Breast epithelium (tissue), 4 donors: ENCODE measurements around the gene PRKCD. TPM values are rescaled to one million over a fixed set of nuclear protein-coding genes. Genes with fewer than 3 reads are reported as not detected.

Experiments used
- DNase-seq, 2 donors: peaks; one replicate each; pipeline ENCODE4 v3.0.0-alpha.2; 2019; ENCODE audit warnings: low spot score in 2 of 2
- H3K27ac ChIP-seq, 2 donors: fragments of 200-600 bp; sonication (generic) in 1 of 2; one replicate each; pipeline ENCODE4 v1.5.1; 2016 to 2019; ENCODE audit warnings: mild to moderate bottlenecking in 1 of 2
- H3K27me3 ChIP-seq, 2 donors: fragments of 200-600 bp; sonication (generic) in 1 of 2; one replicate each; pipeline versions ENCODE4 v1.5.1 to v1.6.0; 2017 to 2019; ENCODE audit warnings: control low read depth in 1 of 2, mild to moderate bottlenecking in 1 of 2
- H3K36me3 ChIP-seq: fragments of 200-600 bp; one replicate; pipeline ENCODE4 v1.5.1; 2019
- H3K4me1 ChIP-seq, 2 donors: fragments of 200-600 bp; sonication (generic); one replicate each; pipeline ENCODE4 v1.5.1; 2016 to 2019; ENCODE audit warnings: control low read depth in 1 of 2
- H3K4me3 ChIP-seq, 3 donors: fragments of 200-600 bp; sonication (generic); 1 replicate in 2 of 3; 2 replicates in 1 of 3; pipeline ENCODE4 v1.5.1; 2016 to 2019; ENCODE audit warnings: mild to moderate bottlenecking in 3 of 3, moderate library complexity in 2 of 3
- H3K9me3 ChIP-seq, 2 donors: fragments of 200-600 bp; sonication (generic) in 1 of 2; one replicate each; pipeline ENCODE4 v1.5.1; 2016 to 2019; ENCODE audit warnings: control low read depth in 1 of 2
- CTCF ChIP-seq, 3 donors: fragments of 450-650 bp; IDR thresholded peaks; one replicate each; pipeline ENCODE4 v1.5.1; 2016 to 2017; ENCODE audit warnings: antibody characterized with exemption in 3 of 3, mild to moderate bottlenecking in 3 of 3, moderate library complexity in 3 of 3
- POLR2A ChIP-seq: fragments of 450-650 bp; IDR thresholded peaks from one replicate; pipeline ENCODE4 v1.6.1; 2016; ENCODE audit warnings: antibody characterized with exemption, mild to moderate bottlenecking, moderate library complexity
- POLR2AphosphoS5 ChIP-seq, 3 donors: sonication (generic); formaldehyde crosslinking; IDR thresholded peaks; one replicate each; pipeline ENCODE4 v1.6.1; 2017; ENCODE audit warnings: antibody characterized with exemption in 3 of 3
- intact Hi-C: fragments of 100-400 bp; cut with DNase I; formaldehyde crosslinking; loops from one replicate; pipeline ENCODE4 v1.15.1; 2023; ENCODE audit warnings: low total_unique reads
- total RNA-seq, 3 donors: library from RNA; depleted of rRNA; stranded (reverse); fragments of >200 nt; gene quantifications; one replicate each; pipeline ENCODE4 v1.1.0, GENCODE V29; 2016

PRKCD gene
- total RNA-seq, 3 donors from 2014 or later, result 14.0 to 36.8 (median 15.1) TPM

- no peak for TF ChIP-seq POLR2A
- no peak for TF ChIP-seq POLR2AphosphoS5 (IDR thresholded peaks at IDR 0.05)
- no peak for TF ChIP-seq CTCF (IDR thresholded peaks at IDR 0.05)
- H3K9me3 ChIP-seq, result no peaks in the 10 kb centered on the region
Observed at GRCh38 chr3:53184701-53185100, 23.7 kb downstream of the PRKCD start.

GRCh38 chr3:53185761-53186465 lies 24.9 kb downstream of the PRKCD start:
- Histone ChIP-seq H3K36me3 (peaks cover 6% of the 10 kb centered on the region), H3K9me3 (no peaks in the 10 kb centered on the region), H3K27ac (no peak overlapping the region), H3K4me3 (no peak overlapping the region), H3K4me1 (no peaks in the 10 kb centered on the region), H3K27me3 (no peaks in the 10 kb centered on the region)
- TF ChIP-seq POLR2A, result no peak
- TF ChIP-seq CTCF (IDR thresholded peaks at IDR 0.05), result no peak
- TF ChIP-seq POLR2AphosphoS5 (IDR thresholded peaks at IDR 0.05), result no peak
- intact Hi-C loops, result no loop called here
- no peak for DNase-seq

More at GRCh38 chr3:53184701-53185100, 23.7 kb downstream of the PRKCD start:
- no peak for DNase-seq
- H3K4me3 ChIP-seq, result no peak overlapping the region
- intact Hi-C loops, result no loop called here
- H3K27ac ChIP-seq, result no peak overlapping the region
- H3K27me3 ChIP-seq, result no peaks in the 10 kb centered on the region
- H3K4me1 ChIP-seq, result no peaks in the 10 kb centered on the region
- H3K36me3 ChIP-seq, result peaks cover 6% of the 10 kb centered on the region

- H3K36me3 ChIP-seq, result peaks cover 6% of the 10 kb centered on the region
- H3K27ac ChIP-seq, result no peak overlapping the region
- no peak for TF ChIP-seq CTCF (IDR thresholded peaks at IDR 0.05)
- TF ChIP-seq POLR2AphosphoS5 (IDR thresholded peaks at IDR 0.05), result no peak
- TF ChIP-seq POLR2A, result no peak
- no peak overlapping the region for H3K4me3 ChIP-seq
- no peaks in the 10 kb centered on the region for H3K27me3 ChIP-seq
- H3K9me3 ChIP-seq, result no peaks in the 10 kb centered on the region
- DNase-seq, result no peak
- no peaks in the 10 kb centered on the region for H3K4me1 ChIP-seq
- intact Hi-C loops, result no loop called here
Observed at GRCh38 chr3:53186726-53187125, 25.7 kb downstream of the PRKCD start.

GRCh38 chr3:53187430-53187829 lies 26.4 kb downstream of the PRKCD start:
- TF ChIP-seq POLR2A, result no peak
- TF ChIP-seq POLR2AphosphoS5 (IDR thresholded peaks at IDR 0.05), result no peak
- no peak for TF ChIP-seq CTCF (IDR thresholded peaks at IDR 0.05)
- H3K36me3 ChIP-seq, result peaks cover 6% of the 10 kb centered on the region

GRCh38 chr3:53188136-53188685 lies 27.2 kb downstream of the PRKCD start:
- Histone ChIP-seq H3K27ac (no peak overlapping the region), H3K9me3 (no peaks in the 10 kb centered on the region), H3K36me3 (peaks cover 6% of the 10 kb centered on the region), H3K4me3 (no peak overlapping the region), H3K27me3 (no peaks in the 10 kb centered on the region), H3K4me1 (no peaks in the 10 kb centered on the region)
- intact Hi-C loops, result no loop called here
- no peak for DNase-seq
- TF ChIP-seq CTCF (IDR thresholded peaks at IDR 0.05) (no peak), POLR2AphosphoS5 (IDR thresholded peaks at IDR 0.05) (no peak), POLR2A (no peak)

More at GRCh38 chr3:53187430-53187829, 26.4 kb downstream of the PRKCD start:
- intact Hi-C loops, result no loop called here
- Histone ChIP-seq H3K9me3 (no peaks in the 10 kb centered on the region), H3K4me3 (no peak overlapping the region), H3K4me1 (no peaks in the 10 kb centered on the region), H3K27ac (no peak overlapping the region), H3K27me3 (no peaks in the 10 kb centered on the region)
- DNase-seq, result no peak
